AG04449 (cell line): Measurements from ENCODE around the gene CD209.

Experiments
- CTCF ChIA-PET: fragments of 350-600 bp; formaldehyde crosslinking; extraction: SDS; loops from one replicate; lab custom pipeline; 2021; ENCODE audit warnings: antibody characterized with exemption; lab: Yijun Ruan, JAX
- POLR2A ChIA-PET: fragments of 400-600, 350-600 bp; formaldehyde crosslinking; extraction: SDS; loops from one replicate; lab custom pipeline; 2020; ENCODE audit warnings: antibody characterized with exemption, inconsistent platforms; lab: Yijun Ruan, JAX
- DNase-seq: peaks from one replicate; pipeline ENCODE4 v3.0.0-alpha.2; 2010; ENCODE audit warnings: low read depth, low spot score
- H3K4me3 ChIP-seq: 2 replicates; pipeline ENCODE4 v1.5.1; 2011; ENCODE audit warnings: low read depth, mild to moderate bottlenecking, control low read depth, low read length
- CTCF ChIP-seq: IDR thresholded peaks from one replicate; pipeline ENCODE4 v1.5.1; 2011; ENCODE audit warnings: mild to moderate bottlenecking, moderate library complexity, low read length, control low read depth, inconsistent platforms; ENCODE audit not compliant: insufficient read depth; ENCODE audit errors: missing control alignments

CD209 gene

GRCh38 chr19:7718668-7719067, 28.7 kb downstream of the CD209 start:
- DNase-seq = no peak
- CTCF ChIA-PET = no interaction called here
- no peak overlapping the region for H3K4me3 ChIP-seq
- POLR2A ChIA-PET = no interaction called here
- no peak for TF ChIP-seq CTCF

GRCh38 chr19:7716762-7717161, 30.6 kb downstream of the CD209 start:
- ChIA-PET POLR2A (no interaction called here), CTCF (interaction anchor here (1.4 kb wide), 2 partner anchors 36 to 83 kb away, joined by 3 to 5 read pairs; partner anchors contain the start of gene TRAPPC5)

GRCh38 chr19:7715671-7716070, 31.7 kb downstream of the CD209 start:
- POLR2A ChIA-PET = no interaction called here
- DNase-seq = no peak
- TF ChIP-seq CTCF = no peak
- H3K4me3 ChIP-seq = no peak overlapping the region
- CTCF ChIA-PET = interaction anchor here (0.9 to 1.4 kb wide), 3 partner anchors 19 to 84 kb away, joined by 3 to 5 read pairs (median 3); partner anchors contain the start of gene TRAPPC5

More at GRCh38 chr19:7716762-7717161, 30.6 kb downstream of the CD209 start:
- H3K4me3 ChIP-seq = no peak overlapping the region
- no peak for DNase-seq
- TF ChIP-seq CTCF = no peak

- no peak for DNase-seq
- POLR2A ChIA-PET = no interaction called here
- CTCF ChIA-PET = no interaction called here
Observed at GRCh38 chr19:7710616-7711015, 36.7 kb downstream of the CD209 start.

GRCh38 chr19:7709932-7710460, 37.3 kb downstream of the CD209 start:
- no peak for DNase-seq
- CTCF ChIA-PET = no interaction called here
- no peak for TF ChIP-seq CTCF
- H3K4me3 ChIP-seq = no peak overlapping the region
- POLR2A ChIA-PET = no interaction called here

More at GRCh38 chr19:7710616-7711015, 36.7 kb downstream of the CD209 start:
- no peak for TF ChIP-seq CTCF
- no peak overlapping the region for H3K4me3 ChIP-seq

- H3K4me3 ChIP-seq = no peak overlapping the region
- POLR2A ChIA-PET = no interaction called here
- CTCF ChIA-PET = interaction anchor here (1.2 kb wide), 1 partner anchor 139 kb away, joined by 5 read pairs; no protein-coding TSS in a partner anchor
- no peak for DNase-seq
- TF ChIP-seq CTCF = no peak
Observed at GRCh38 chr19:7706955-7707456, 40.3 kb downstream of the CD209 start.
